Trophoblast cell (in vitro differentiated cells and primary cell): ENCODE data around the gene MAVS.
A peak's percentile ranks its signal among the peaks of the same experiment; 100 is the strongest.
"Not testable (repeated sequence)": the region's sequence is repeated elsewhere in the genome, so short reads cannot be mapped to it uniquely, and the experiment has no call there.

ENCODE experiments used
- DNase-seq, 2 donors: peaks; one replicate each; pipeline ENCODE4 v3.0.0-alpha.2; 2016
- H2AFZ ChIP-seq: 2 replicates; pipeline ENCODE4 v1.6.1; 2013; ENCODE audit warnings: low read length, moderate library complexity, mild to moderate bottlenecking; ENCODE audit not compliant: insufficient read depth, poor library complexity
- H2AK5ac ChIP-seq: 2 replicates; pipeline ENCODE4 v1.6.1; 2013; ENCODE audit warnings: mild to moderate bottlenecking, low read length
- H2BK120ac ChIP-seq: 2 replicates; pipeline ENCODE4 v1.6.1; 2013; ENCODE audit warnings: low read length, mild to moderate bottlenecking, moderate library complexity; ENCODE audit not compliant: insufficient read depth, poor library complexity
- H2BK12ac ChIP-seq: 2 replicates; pipeline ENCODE4 v1.6.1; 2013; ENCODE audit warnings: mild to moderate bottlenecking, low read length, moderate library complexity
- H2BK5ac ChIP-seq: 2 replicates; pipeline ENCODE4 v1.6.1; 2013; ENCODE audit warnings: low read length, low read depth, moderate library complexity, mild to moderate bottlenecking; ENCODE audit not compliant: poor library complexity
- H3K14ac ChIP-seq: 2 replicates; pipeline ENCODE4 v1.6.1; 2013; ENCODE audit warnings: mild to moderate bottlenecking, low read length
- H3K18ac ChIP-seq: 2 replicates; pipeline ENCODE4 v1.6.1; 2013; ENCODE audit warnings: mild to moderate bottlenecking, low read length
- H3K23ac ChIP-seq: 2 replicates; pipeline ENCODE4 v1.6.1; 2013; ENCODE audit warnings: low read length
- H3K27ac ChIP-seq: 2 replicates; pipeline ENCODE4 v1.5.1; 2013; ENCODE audit warnings: low read depth, mild to moderate bottlenecking, inconsistent platforms, low read length, moderate library complexity
- H3K27me3 ChIP-seq: 2 replicates; pipeline ENCODE4 v1.6.1; 2013; ENCODE audit warnings: inconsistent platforms, mild to moderate bottlenecking, low read length, moderate library complexity; ENCODE audit not compliant: insufficient read depth
- H3K36me3 ChIP-seq, 2 experiments: 1 replicate in 1 of 2; 2 replicates in 1 of 2; pipeline ENCODE4 v1.6.1; 2013; ENCODE audit warnings: low read length in 2 of 2, mild to moderate bottlenecking in 2 of 2, moderate library complexity in 1 of 2; ENCODE audit not compliant: insufficient read depth in 2 of 2, control insufficient read depth in 1 of 2
- H3K4ac ChIP-seq: 2 replicates; pipeline ENCODE4 v1.6.1; 2013; ENCODE audit warnings: low read depth, mild to moderate bottlenecking, low read length, moderate library complexity
- H3K4me1 ChIP-seq, 2 experiments: 1 replicate in 1 of 2; 2 replicates in 1 of 2; pipeline ENCODE4 v1.6.1; 2013; ENCODE audit warnings: low read length in 2 of 2, mild to moderate bottlenecking in 2 of 2, moderate library complexity in 1 of 2; ENCODE audit not compliant: insufficient read depth in 2 of 2, control insufficient read depth in 1 of 2
- H3K4me2 ChIP-seq: 2 replicates; pipeline ENCODE4 v1.6.1; 2013; ENCODE audit warnings: inconsistent platforms, mild to moderate bottlenecking, low read length, moderate library complexity
- H3K4me3 ChIP-seq: 2 replicates; pipeline ENCODE4 v1.5.1; 2013; ENCODE audit warnings: mild to moderate bottlenecking, low read depth, low read length, inconsistent platforms
- H3K79me1 ChIP-seq: one replicate; pipeline ENCODE4 v1.6.1; 2013; ENCODE audit warnings: low read length
- H3K79me2 ChIP-seq: 2 replicates; pipeline ENCODE4 v1.6.1; 2013; ENCODE audit warnings: low read length, mild to moderate bottlenecking; ENCODE audit not compliant: control insufficient read depth, insufficient read depth, poor library complexity
- H3K9ac ChIP-seq: 2 replicates; pipeline ENCODE4 v1.6.1; 2013; ENCODE audit warnings: mild to moderate bottlenecking, low read length
- H3K9me3 ChIP-seq: 2 replicates; pipeline ENCODE4 v1.6.1; 2013; ENCODE audit warnings: low read depth, mild to moderate bottlenecking, control low read depth, inconsistent platforms, low read length; ENCODE audit not compliant: insufficient read depth
- H4K12ac ChIP-seq: 2 replicates; pipeline ENCODE4 v1.6.1; 2013; ENCODE audit warnings: low read depth, mild to moderate bottlenecking, low read length, moderate library complexity
- H4K8ac ChIP-seq: 2 replicates; pipeline ENCODE4 v1.6.1; 2013; ENCODE audit warnings: low read depth, mild to moderate bottlenecking, low read length, moderate library complexity
- H4K91ac ChIP-seq: one replicate; pipeline ENCODE4 v1.6.1; 2013; ENCODE audit warnings: low read depth, mild to moderate bottlenecking, low read length, moderate library complexity
- WGBS: extraction: QIAGEN DNeasy Blood & Tissue Kit; methylation state at CpG from one replicate; pipeline ENCODE4 v1.1.7; 2013; ENCODE audit warnings: missing lambda C conversion rate; ENCODE audit not compliant: insufficient read length, insufficient coverage; ENCODE audit errors: extremely low coverage; 5-methylcytosine and 5-hydroxymethylcytosine counted together

MAVS gene

DNA sequence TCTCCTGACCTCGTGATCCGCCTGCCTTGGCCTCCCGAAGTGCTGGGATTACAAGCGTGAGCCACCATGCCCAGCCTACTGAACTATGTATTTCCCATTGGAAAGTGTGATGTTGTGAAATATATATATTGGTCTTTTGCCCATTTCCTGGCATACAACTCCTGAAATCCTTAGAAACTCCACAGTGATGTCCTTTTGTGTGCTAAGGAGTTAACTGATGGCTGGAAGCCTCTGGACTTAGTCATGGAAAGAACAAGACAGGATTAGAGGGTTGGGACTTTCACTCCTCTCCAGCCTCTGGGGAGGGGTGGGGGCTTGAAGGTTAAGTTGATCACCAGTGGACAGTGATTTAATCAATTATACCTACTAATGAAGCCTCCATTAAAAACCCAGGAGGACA is 49.7 kb downstream of the MAVS start:
- Histone ChIP-seq H3K18ac (no peak overlapping the region), H3K9me3 (no peaks in the 10 kb centered on the region), H3K23ac (no peak overlapping the region), H4K8ac (no peak overlapping the region), H2BK5ac (no peak overlapping the region), H4K91ac (no peak overlapping the region), H2AFZ (no peak overlapping the region), H3K4me1 (peaks cover under 1 to 6% of the 10 kb centered on the region in 2 experiments), H4K12ac (no peak overlapping the region), H3K27ac (no peak overlapping the region), H3K79me2 (peaks cover 35% of the 10 kb centered on the region), H3K4me2 (no peak overlapping the region), H2AK5ac (no peak overlapping the region), H3K9ac (no peak overlapping the region), H2BK120ac (no peak overlapping the region), H3K14ac (no peak overlapping the region), H3K36me3 (peaks cover 2 to 4% of the 10 kb centered on the region in 2 experiments), H2BK12ac (no peak overlapping the region), H3K27me3 (no peaks in the 10 kb centered on the region), H3K4me3 (no peak overlapping the region), H3K4ac (peak overlapping the region; percentile 95), H3K79me1 (no peaks in the 10 kb centered on the region)
- WGBS, result no CpG with 5 or more reads among the region's 4 CpGs
- DNase-seq, result no peak

DNA sequence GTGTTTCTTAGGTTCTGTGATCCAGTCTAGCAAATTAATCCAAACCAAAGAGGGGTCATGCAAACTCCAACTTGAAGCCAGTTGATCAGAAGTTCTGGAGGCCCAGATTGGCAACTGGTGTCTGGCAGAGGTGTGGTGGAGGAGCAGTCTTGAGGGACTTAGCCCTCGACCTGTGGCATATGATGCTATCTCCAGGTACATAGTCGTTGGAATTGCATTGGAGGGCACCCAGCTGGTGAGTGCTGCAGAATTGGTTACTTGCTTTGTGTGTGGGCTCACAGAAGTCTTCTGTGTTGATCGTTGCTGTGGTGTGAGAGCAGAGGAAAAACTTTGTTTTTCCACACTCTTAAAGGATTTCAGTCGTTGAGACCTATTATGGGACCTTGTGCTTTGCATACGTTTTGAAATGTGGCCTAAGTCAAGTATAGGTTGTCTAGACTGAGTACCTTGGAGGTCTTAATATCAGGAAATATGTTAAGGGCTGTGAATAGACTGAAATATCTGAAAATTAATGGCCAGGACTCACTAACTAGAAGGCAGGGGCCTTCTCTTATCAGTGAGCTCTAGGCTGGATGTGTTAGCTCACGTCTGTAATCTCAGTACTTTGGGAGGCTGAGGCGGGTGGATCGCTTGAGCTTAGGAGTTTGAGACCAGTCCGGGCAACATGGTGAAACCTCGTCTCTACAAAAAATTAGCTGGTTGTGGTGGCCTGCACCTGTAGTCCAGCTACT is 50.4 kb downstream of the MAVS start:
- Histone ChIP-seq H3K4me3 (no peak overlapping the region), H3K14ac (no peak overlapping the region), H4K91ac (no peak overlapping the region), H3K79me1 (no peaks in the 10 kb centered on the region), H4K8ac (no peak overlapping the region), H4K12ac (no peak overlapping the region), H3K4me1 (peaks cover 0 to 4% of the 10 kb centered on the region in 2 experiments), H3K9me3 (no peaks in the 10 kb centered on the region), H2BK120ac (no peak overlapping the region), H3K9ac (no peak overlapping the region), H2AFZ (no peak overlapping the region), H3K4me2 (no peak overlapping the region), H2AK5ac (no peak overlapping the region), H2BK12ac (no peak overlapping the region), H3K36me3 (peaks cover 2 to 3% of the 10 kb centered on the region in 2 experiments), H3K18ac (no peak overlapping the region), H3K27me3 (no peaks in the 10 kb centered on the region), H3K23ac (no peak overlapping the region), H3K4ac (peak overlapping the region; percentile 95), H3K27ac (no peak overlapping the region), H2BK5ac (no peak overlapping the region), H3K79me2 (peaks cover 33% of the 10 kb centered on the region)
- WGBS, result no CpG with 5 or more reads among the region's 10 CpGs
- DNase-seq, result no peak

DNA sequence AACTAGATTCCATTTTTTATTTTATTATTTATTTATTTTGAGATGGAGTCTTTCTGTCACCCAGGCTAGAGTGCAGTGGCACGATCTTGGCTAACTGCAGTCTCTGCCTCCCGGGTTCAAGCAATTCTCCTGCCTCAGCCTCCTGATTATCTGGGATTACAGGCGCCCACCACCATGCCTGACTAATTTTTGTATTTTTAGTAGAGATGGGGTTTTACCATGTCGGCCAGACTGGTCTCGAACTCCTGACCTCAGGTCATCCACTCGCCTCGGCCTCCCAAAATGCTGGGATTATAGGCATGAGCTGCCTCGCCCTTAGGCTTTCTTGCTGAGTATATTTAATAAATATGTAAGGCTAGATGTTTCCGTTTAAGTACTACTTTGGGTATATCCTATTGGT is 51.5 kb downstream of the MAVS start:
- not testable (repeated sequence) for H2AFZ ChIP-seq, H3K14ac ChIP-seq, H3K4me2 ChIP-seq, H3K18ac ChIP-seq, H3K4me3 ChIP-seq, H3K27me3 ChIP-seq, H2AK5ac ChIP-seq, H3K4ac ChIP-seq, H3K9ac ChIP-seq, H2BK12ac ChIP-seq, H3K27ac ChIP-seq, H3K79me1 ChIP-seq, H3K9me3 ChIP-seq, H4K8ac ChIP-seq, H3K36me3 ChIP-seq, H2BK5ac ChIP-seq, H3K4me1 ChIP-seq, H2BK120ac ChIP-seq, H3K23ac ChIP-seq, H4K12ac ChIP-seq, H4K91ac ChIP-seq, DNase-seq
- no CpG with 5 or more reads among the region's 9 CpGs for WGBS
- peaks cover 28% of the 10 kb centered on the region for H3K79me2 ChIP-seq

- no peaks in the 10 kb centered on the region for H3K27me3 ChIP-seq
- no peak overlapping the region for H2BK12ac ChIP-seq
- H4K12ac ChIP-seq, result no peak overlapping the region
- no peaks in the 10 kb centered on the region for H3K9me3 ChIP-seq
- H3K27ac ChIP-seq, result no peak overlapping the region
- DNase-seq, result peak in 1 of 2 donors; percentile 14
- peaks cover 25% of the 10 kb centered on the region for H3K79me2 ChIP-seq
- H3K14ac ChIP-seq, result no peak overlapping the region
- no peak overlapping the region for H2AK5ac ChIP-seq
- no peak overlapping the region for H3K4ac ChIP-seq
- H3K18ac ChIP-seq, result no peak overlapping the region
- no peaks in the 10 kb centered on the region for H3K4me1 ChIP-seq
- H4K91ac ChIP-seq, result no peak overlapping the region
- H2BK5ac ChIP-seq, result no peak overlapping the region
- H3K4me3 ChIP-seq, result no peak overlapping the region
- no peak overlapping the region for H2AFZ ChIP-seq
- no peak overlapping the region for H2BK120ac ChIP-seq
- H3K23ac ChIP-seq, result no peak overlapping the region
- H3K4me2 ChIP-seq, result no peak overlapping the region
- H3K9ac ChIP-seq, result no peak overlapping the region
- H3K36me3 ChIP-seq, result peaks cover 2 to 3% of the 10 kb centered on the region in 2 experiments
- H3K79me1 ChIP-seq, result no peaks in the 10 kb centered on the region
- no CpG with 5 or more reads among the region's 4 CpGs for WGBS
- H4K8ac ChIP-seq, result no peak overlapping the region
These were observed 52.0 kb downstream of the MAVS start for GRCh38 chr20:3898639-3899038.
